COR-L47 (cell line): ENCODE measurements around the gene FAM236A.
"Not testable (repeated sequence)": the region's sequence is repeated elsewhere in the genome, so short reads cannot be mapped to it uniquely, and the experiment has no call there.

ENCODE experiments used
- DNase-seq: peaks from one replicate; lab custom pipeline; 2025; lab: John Stamatoyannopoulos, UW

The FAM236A gene

DNA sequence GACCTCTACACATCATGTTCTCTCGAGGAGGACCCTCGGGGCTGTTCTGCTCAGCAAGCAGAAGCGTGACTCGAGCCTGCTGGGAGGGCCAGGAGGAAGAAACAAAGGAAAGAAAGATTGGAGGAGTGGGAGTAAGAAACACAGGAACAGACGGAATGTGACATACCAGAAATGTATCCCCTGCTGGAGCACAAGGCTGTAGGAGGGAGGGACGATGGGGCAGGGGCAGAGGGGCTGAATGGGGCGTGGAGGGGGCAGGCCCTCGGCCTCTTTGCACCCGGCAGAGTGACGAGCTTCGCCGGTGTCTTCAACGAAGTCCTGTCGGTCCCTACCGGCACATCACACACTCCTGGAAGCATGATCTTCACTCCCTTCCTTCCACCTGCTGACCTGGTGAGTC lies at the start of gene FAM236A:
Gene FAM236A, plus strand, starts transcription at position 301 of the 400 bp plus-strand sequence. Its CDS starts 57 bp downstream, at position 358.
- DNase-seq = not testable (repeated sequence)

DNA sequence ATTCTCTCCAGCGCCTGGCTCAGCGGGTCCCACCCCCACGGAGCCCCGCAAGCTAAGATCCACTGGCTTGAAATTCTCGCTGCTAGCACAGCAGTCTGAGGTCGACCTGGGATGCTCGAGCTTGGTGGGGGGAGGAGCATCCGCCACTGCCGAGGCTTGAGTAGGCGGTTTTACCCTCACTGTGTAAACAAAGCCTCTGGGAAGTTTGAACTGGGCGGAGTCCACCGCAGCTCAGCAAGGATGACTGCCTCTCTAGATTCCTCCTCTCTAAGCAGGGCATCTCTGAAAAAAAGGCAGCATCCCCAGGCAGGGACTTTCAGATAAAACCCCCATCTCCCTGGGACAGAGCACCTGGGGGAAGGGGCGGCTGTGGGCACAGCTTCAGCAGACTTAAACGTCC lies 48.3 kb upstream of the FAM236A start:
- DNase-seq = not testable (repeated sequence)

DNA sequence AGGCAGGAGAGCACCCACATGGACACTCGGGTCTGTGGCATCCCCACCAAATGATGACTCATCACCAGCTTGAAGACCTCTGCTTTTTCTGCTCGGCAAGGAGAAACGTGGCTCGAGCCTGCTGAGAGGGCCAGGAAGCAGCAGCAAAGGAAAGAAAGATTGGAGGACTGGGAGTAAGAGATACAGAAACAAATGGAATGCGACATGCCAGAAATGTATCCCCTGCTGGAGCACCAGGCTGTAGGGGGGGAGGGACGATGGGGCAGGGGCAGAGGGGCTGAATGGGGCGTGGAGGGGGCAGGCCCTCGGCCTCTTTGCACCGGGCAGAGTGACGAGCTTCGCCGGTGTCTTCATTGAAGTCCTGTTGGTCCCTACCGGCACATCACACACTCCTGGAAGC lies 25.7 kb upstream of the FAM236A start, which contains the start of gene FAM236C:
Gene FAM236C, plus strand, starts transcription at position 301 of the 400 bp plus-strand sequence. CDS start 100 bp downstream, outside the sequence.
- not testable (repeated sequence) for DNase-seq

DNA sequence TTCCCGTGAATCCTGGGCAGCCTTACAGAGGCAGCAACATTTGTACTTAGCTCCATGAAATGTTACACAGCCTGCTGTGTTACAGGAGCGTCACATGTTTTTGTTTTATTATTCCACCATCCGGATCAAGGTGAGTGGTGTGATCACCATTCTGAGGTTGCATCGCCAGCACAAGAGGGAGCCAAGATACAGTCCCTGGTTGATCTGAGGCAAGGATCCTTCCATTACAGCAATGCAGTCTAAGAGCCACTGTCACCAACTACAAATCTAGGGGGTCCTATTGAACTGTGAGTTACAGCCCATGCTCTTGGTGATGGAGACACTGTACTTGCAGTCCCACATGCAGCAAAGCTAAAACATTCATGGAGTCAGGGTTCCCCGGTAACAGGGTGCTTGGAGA lies 21.9 kb upstream of the FAM236A start:
- not testable (repeated sequence) for DNase-seq

DNA sequence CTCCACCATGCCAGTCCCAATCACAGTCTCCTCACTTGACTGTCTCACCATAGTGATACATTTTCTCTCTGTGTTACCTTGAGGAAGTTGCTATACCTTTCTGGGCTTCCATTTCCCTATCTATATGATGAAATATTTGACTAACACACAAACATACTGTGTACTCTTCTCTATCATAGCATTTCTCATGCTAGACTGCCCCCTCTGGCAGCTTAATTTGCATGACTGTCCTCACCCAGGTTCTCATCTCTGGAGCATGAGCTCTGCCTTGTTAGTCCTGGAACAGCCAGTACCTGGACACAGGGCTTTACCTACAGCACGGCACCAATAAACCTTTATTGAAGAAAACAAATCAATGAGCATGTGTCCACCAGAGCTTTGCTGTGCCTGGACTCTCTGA lies 5.7 kb upstream of the FAM236A start:
- DNase-seq = not testable (repeated sequence)

DNA sequence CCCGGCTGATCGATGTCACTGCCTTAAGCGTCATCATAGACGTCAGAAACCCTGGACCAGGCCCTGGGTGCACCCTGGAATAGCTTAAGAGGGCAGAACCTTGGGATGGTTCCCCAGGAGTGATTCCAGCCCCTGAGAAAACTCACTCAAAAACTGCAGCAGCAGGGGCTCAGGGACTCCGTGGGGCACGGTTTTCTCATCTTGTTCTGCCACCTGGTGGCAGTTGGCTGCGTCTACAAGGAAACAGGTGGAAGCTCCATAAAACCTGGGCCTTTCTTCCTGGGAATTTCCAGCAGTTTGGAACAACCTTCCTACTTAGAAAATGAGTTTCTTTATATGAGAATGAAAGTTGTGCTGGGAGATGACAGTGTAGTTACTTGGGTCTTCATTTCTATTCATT lies 1.6 kb upstream of the FAM236A start:
- not testable (repeated sequence) for DNase-seq

DNA sequence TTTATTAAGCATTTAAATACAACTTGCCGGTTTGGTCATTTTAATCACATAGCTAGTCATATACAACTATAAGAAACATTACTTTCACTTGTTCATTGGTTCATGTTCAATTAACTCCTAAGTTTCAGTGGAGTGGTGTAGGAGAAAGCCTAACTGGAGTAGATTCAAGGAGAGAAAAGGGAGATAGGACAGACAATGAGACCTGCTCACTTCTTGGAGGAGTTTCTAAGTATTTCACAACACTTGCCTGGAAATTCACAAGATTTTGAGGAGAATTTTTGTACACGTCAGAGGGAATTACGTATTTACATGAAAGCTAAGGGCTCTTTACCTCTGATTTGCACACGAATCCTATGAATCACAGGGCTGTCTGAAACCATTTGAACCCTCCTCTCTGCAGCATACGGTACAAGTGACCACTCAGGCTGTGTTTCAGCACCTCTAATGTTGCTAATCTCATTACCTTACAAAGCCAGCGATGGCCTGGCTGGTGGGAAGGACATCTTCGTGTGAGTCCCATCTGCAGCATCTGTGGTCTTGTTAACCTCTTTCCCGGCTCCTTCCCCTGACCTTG lies 1.0 kb upstream of the FAM236A start:
- not testable (repeated sequence) for DNase-seq

DNA sequence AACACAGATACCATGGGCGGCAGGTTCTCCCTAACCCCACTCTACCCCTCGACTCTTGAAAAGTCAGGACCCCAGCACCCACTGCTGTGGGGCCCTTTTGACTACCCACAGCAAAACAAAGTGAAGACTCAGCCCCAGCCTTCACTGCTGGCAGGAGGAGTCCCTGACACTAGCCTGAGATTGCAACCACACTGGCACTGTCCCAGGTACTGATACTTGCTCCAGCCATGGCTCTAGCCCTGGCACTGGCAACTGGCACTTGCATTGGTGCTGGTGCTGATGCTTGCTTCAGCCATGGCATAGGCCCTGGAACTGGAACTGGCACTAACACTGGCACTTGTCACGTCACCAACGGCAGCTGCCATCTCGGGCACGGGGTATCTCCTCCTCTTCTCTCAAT lies 4.3 kb downstream of the FAM236A start:
- DNase-seq = not testable (repeated sequence)

DNA sequence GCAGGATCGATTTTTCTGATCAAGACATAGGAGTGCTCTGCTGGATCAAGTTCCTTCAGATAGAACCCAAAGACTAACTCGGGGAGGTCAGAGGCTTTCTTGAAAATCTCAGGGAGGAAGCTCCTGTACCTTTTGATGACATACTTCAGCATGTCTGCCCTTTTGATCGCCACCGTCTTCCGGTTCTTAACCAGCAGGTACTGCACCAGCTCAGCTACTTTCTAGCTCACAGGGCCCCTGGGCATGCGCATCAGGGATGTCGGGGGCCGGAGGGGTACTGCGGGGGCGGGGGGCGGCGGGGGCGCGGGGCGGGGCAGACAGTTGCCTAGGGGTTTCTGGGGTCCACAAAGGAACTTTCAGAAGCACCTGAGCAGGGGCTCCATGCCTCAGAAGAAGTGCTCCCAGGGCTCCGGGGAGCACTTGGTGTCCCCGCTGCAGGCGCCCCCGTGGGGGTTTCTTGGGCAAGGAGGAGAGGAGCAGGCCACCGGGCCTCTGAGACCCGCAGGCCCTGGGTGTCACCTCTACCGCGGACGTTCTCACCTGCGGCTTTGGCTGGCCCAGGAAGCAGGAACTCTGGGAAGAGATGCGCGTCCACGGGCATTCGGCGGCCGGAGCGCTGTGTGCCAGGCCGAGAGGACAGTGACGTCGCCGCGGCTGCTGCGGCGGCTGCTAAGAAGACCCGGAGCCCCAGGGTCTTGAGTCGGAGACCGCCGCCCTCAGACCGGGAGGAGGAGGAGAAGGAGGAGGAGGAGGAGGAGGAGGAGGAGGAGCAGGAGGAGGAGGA lies 5.2 kb downstream of the FAM236A start:
- DNase-seq = not testable (repeated sequence)

DNA sequence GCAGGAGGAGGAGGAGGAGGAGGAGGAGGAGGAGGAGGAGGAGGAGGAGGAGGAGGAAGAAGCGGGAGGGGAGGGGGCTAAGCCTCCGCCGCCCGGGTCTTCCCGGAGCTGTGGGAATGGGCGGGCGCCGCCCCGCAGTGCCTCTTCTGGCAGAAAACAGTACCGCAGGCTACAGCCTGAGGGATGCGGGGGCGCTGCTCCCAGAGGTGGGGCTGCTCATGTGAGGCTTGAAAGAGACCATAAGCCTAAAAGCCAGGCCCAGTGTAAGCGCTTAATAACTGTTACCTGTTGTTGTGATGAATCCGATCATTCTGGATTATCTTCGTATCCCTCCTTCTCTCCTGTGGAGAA lies 5.8 kb downstream of the FAM236A start, which contains the start of gene DMRTC1:
Gene DMRTC1, minus strand, starts transcription at position 19 of the 351 bp plus-strand sequence. CDS start 68,143 bp downstream, outside the sequence.
- DNase-seq = not testable (repeated sequence)

DNA sequence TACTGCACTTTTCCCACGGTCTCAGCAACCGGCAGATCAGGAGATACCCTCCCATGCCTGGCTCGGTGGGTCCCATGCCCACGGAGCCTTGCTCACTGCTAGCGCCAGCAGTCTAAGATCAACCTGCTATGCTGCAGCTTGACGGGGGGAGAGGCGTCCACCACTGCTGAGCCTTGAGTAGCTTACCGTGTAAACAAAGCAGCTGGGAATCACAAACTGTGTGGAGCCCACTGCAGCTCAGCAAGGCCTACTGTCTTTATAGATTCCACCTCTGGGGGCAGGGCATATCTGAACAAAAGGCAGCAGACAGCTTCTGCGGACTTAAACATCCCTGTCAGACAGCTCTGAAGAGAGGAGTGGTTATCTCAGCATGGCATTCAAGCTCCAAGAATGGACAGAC lies 22.0 kb downstream of the FAM236A start:
- DNase-seq = not testable (repeated sequence)

DNA sequence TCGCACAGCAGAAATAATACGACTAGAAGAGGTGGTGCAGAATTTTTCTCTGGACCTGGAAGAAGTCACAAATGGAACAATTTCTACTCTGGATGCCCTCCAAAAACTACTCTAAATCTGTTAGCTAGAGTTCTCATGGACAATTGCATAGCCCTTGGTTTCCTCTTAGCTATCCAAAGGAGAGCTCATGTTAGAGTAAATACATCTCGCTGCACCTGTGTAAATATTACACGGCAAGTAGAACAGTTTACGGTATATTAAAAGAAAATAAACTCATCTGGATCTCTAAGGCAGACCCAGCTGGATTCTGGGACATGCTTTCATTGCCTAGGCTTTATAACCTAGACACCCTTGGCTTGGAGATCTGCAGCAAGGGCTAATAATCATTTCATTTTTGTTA lies 33.9 kb downstream of the FAM236A start:
- DNase-seq = not testable (repeated sequence)

DNA sequence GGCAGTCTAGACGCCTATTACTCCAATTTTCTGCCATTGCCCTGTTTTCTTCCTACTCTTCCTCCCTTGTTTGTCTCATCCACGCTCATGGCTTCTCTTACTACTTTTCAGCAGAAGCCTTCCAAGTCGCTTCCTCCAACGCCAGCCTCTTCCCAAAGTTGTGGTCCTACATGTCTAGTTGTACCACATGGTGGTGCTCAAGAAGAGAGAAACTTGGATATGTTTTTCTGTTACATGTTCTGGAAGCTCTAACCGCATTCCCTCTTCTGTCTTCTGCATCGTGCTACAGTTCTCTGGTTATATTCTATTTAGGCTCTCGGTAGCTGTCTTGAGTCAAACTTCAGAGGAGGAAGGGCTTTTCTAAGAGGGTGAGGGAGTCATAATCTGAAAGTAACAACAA lies 36.9 kb downstream of the FAM236A start:
- not testable (repeated sequence) for DNase-seq

DNA sequence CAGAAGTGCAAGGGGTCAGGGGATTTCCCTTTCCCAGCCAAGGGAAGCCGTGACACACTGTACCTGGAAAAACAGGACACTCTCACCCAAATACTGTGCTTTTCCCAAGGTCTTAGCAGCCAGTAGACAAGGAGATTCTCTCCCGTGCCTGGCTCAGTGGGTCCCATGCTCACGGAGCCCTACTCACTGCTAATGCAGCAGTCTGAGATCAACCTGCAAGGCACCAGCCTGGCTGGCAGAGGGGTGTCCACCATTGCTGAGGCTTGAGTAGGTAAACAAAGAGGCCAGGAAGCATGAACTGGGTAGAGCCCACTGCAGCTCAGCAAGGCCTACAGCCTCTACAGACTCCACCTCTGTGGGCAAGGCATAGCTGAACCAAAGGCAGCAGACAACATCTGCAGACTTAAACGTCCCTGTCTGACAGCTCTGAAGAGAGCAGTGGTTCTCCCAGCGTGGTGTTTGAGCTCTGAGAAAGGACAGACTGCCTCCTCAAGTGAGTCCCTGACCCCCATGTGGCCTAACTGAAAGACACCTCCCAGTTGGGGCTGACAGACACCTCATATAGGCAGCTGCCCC lies 43.0 kb downstream of the FAM236A start:
- DNase-seq = not testable (repeated sequence)
